CD4-positive, alpha-beta T cell treated with Interleukin-15 for 4 hours (primary cell): ENCODE data around the gene BSN.

ENCODE experiments used
- DNase-seq: peaks from one replicate; pipeline ENCODE4 v3.0.0-alpha.2; 2020; ENCODE audit warnings: low spot score

Gene BSN

GRCh38 chr3:49602877-49603411 is 48.7 kb downstream of the BSN start:
- peak; percentile 74 for DNase-seq

GRCh38 chr3:49606427-49606826 is 52.1 kb downstream of the BSN start:
- DNase-seq, result no peak

DNA sequence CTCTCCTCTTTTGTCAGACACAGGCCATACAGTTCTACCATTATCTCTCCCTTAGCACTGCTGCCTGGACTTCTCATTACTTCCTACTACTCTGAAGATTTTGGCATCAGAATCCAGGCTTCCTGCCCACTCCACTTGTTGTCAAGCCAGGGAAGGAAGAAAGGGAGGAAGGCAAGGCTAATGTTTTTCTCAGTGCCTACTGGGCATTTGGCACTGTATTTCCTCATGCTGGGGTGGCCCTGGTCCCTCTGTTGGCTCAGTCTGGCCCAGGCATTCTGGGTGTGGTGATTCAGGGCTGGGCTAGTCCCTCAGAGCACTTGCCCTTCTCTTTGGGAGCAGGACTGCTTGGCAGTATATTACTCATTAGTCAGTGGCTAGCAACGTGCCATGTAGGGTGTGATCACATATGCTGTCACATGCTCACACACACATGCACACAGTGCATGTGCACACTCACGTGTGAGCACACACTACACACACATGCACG is 52.9 kb downstream of the BSN start:
- no peak for DNase-seq

DNA sequence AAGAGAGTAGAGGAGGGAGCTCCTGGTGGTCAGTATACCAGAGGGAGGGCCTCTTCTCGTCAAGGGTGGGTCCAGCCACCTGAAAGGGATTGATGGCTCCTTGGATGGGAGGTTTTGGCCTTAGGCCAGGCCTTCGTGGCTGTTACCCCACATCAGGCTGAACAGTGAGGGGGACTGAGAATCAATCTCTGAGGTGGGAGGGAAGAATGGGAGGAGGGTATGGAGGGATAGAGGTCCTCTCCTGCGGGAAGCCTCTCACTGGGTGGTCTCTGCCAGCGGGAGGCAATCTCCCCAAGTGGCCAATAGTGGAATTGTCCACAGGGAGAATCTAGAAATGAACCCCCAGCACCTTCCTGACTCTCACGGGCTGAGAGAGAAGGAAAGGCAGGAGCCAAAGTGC is 53.5 kb downstream of the BSN start:
- no peak for DNase-seq

GRCh38 chr3:49609314-49609713 is 55.0 kb downstream of the BSN start:
- DNase-seq, result no peak

DNA sequence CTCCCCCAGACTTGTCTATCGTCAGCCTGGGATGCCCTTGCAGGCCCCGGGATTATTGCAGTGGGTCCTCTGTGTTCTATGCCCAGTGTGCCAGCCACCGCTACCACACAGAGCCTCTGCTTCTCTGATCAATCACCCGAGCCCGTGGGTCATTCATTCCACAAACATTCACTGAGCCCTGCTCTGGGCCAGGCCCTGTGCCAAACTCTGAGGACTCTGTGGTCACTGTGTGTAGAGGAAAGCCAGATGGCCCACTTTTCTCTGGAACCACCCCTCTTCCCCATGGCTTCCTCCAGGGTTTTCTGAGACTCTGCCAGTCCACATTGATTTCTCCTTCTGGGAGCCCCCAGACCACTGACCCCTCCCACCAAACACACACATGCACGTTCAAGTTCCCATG is 55.5 kb downstream of the BSN start:
- no peak for DNase-seq

GRCh38 chr3:49610666-49611280 is 56.5 kb downstream of the BSN start:
- DNase-seq, result no peak

- no peak for DNase-seq
These were observed 57.0 kb downstream of the BSN start for GRCh38 chr3:49611291-49611690.

DNA sequence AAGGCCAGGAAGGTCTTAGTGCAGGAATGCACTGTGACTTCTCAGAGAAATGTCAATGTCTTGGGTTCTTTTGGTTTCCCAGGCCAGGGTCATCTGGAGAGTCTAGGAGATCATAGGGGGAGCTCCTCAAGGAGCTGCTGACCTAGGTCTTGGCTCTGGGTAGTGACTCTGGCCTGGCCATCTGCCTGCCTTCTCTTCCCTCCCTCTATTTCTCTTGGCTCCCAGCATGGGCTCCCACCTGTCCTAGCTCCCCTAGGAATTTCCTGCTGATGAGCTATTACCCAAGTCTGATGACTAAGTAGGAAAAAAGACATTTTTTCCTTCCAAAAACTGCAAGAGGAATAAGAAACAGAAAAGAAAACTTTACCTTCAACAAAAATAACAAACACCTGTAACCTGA is 57.4 kb downstream of the BSN start:
- no peak for DNase-seq

DNA sequence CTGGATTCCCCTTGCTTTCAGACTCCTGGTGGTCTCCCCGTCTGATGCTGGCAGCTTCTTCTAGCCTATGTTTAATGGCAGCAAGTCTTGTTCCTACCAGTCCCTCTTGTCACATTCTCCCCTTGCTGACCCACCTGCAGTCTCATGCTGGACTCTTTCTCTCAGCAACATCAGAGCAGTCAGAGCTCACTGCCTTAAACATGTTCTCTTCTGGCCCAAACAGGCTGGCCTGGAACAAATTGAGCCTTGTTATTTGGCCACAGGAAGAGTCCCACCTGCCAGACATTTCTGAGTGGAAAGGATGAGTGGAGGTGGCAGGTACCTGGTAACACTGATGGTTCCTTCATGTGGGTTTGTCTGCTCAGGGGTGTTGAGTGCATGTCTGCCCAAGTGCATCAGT is 60.7 kb downstream of the BSN start:
- no peak for DNase-seq

GRCh38 chr3:49616061-49616460 is 61.8 kb downstream of the BSN start:
- DNase-seq, result no peak

- DNase-seq, result no peak
These were observed 62.2 kb downstream of the BSN start for GRCh38 chr3:49616491-49616941.

GRCh38 chr3:49617390-49618013 is 63.2 kb downstream of the BSN start:
- DNase-seq, result no peak

DNA sequence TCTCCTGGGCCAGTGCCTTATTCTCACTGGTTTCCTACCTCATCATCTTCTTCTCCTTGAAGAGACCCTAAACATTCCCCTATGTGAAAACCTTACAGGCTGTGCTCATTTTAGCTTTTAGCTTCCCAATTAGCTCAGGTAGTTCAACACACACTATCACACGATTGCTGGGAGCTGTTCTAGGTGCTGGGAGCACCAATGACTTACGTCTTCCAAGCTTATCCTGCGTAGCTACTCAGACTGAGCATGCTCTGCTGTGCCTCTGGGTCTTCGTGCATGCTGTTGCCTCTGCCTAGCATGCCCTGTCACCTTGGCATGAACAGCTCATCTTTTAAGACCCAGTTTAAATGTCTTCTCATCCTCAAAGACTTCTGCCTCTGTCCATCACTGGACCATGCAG is 64.1 kb downstream of the BSN start:
- no peak for DNase-seq

DNA sequence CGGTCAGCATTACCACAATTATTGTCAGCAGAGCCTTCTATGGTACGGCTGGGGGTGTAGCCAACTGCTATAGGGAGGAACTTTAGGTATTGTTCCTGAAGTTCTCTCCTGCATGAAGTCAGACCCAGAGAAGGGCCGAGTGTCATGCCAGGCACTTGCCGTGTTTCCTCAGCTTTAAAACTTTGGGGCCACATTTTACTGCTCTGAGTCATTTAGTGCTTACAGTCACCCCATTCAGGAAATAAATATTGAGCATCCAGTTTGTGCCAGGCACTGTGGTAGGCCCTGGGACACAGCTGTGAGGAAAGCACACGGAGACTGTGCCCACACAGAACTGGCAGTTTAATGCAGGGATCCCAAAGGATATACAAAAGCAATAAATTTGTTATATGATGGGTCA is 65.4 kb downstream of the BSN start:
- no peak for DNase-seq

DNA sequence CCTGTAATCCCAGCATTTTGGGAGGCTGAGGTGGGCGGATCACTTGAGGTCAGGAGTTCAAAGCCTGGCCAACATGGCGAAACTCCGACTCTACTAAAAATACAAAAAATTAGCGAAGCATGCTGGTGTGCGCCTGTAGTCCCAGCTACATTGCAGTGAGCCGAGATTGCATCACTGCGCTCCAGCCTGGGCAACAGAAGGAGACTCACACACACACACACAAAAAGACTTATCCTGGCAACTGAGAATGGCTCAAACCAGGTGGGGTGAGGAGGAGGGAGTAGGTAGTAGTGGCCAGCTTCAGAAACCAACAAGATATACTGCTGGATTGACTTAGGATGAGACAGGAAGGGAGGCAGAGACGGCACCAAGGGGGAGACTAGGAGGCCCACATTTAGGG is 66.5 kb downstream of the BSN start:
- no peak for DNase-seq

- DNase-seq, result no peak
These were observed 68.8 kb downstream of the BSN start for GRCh38 chr3:49623071-49623470.

DNA sequence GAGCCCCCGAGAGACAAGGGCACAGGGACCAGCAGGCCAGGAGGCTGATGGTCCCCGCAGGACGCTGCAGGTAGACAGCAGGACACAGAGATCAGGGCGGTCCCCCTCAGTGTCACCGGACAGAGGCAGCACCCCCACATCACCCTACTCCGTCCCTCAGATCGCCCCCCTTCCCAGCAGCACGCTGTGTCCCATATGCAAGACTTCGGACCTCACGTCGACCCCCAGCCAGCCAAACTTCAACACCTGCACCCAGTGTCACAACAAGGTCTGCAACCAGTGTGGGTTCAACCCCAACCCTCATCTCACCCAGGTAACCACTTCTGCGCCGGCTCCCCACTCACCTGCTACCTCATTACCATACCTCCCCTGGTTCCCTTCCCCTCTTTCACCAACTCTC is 70.8 kb downstream of the BSN start:
- DNase-seq, result no peak

GRCh38 chr3:49626101-49626581 is 71.9 kb downstream of the BSN start:
- no peak for DNase-seq

- DNase-seq, result no peak
These were observed 72.5 kb downstream of the BSN start for GRCh38 chr3:49626796-49627195.

GRCh38 chr3:49627634-49628033 is 73.4 kb downstream of the BSN start:
- DNase-seq, result no peak

GRCh38 chr3:49628249-49628648 is 74.0 kb downstream of the BSN start:
- no peak for DNase-seq

GRCh38 chr3:49629451-49629850 is 75.2 kb downstream of the BSN start:
- no peak for DNase-seq

DNA sequence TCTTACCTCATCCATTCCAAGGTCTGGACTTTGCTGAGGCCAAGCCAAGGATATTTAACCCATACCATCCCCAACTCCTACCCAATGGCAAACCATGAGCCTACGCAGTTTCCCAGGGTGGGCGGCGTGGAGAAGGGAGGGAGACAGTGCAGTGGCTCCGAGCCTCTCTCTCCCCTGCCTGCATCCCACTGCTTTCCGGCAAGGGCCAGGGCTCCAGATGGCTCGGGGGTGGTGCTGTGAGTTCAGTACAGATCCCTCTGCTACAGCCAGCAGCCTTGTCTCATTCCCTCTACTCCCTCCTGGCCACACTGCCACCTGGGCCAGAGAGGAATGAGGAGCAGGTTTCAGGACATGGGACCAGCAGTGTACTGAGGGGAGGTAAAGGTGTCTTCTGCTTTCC is 75.6 kb downstream of the BSN start:
- no peak for DNase-seq
